Measurements from ENCODE around the gene ARSB. TPM values are rescaled to one million over a fixed set of nuclear protein-coding genes. Genes with fewer than 3 reads are reported as not detected.
"Not testable (repeated sequence)": the region's sequence is repeated elsewhere in the genome, so short reads cannot be mapped to it uniquely, and the experiment has no call there.

Gene ARSB
- total RNA-seq, 4 donors from 2014 or later: 4.2 to 10.7 (median 7.3) TPM

GRCh38 chr5:78881884-78882283 lies 103.2 kb downstream of the ARSB start:
- H3K4me3 ChIP-seq: no peak overlapping the region
- H3K27me3 ChIP-seq: no peaks in the 10 kb centered on the region
- TF ChIP-seq POLR2A (IDR thresholded peaks at IDR 0.05): no peak
- no peak for TF ChIP-seq CTCF (IDR thresholded peaks at IDR 0.05)
- H3K36me3 ChIP-seq: no peaks in the 10 kb centered on the region
- no peak for DNase-seq
- H3K27ac ChIP-seq: no peak overlapping the region
- H3K9me3 ChIP-seq: no peaks in the 10 kb centered on the region
- H3K4me1 ChIP-seq: no peaks in the 10 kb centered on the region

GRCh38 chr5:78879516-78879915 lies 105.6 kb downstream of the ARSB start:
- no peaks in the 10 kb centered on the region for H3K27me3 ChIP-seq
- no peak overlapping the region for H3K4me3 ChIP-seq
- DNase-seq: no peak
- no peaks in the 10 kb centered on the region for H3K9me3 ChIP-seq
- no peak for TF ChIP-seq POLR2A (IDR thresholded peaks at IDR 0.05)
- no peak for TF ChIP-seq CTCF (IDR thresholded peaks at IDR 0.05)
- H3K36me3 ChIP-seq: no peaks in the 10 kb centered on the region
- H3K4me1 ChIP-seq: no peaks in the 10 kb centered on the region
- H3K27ac ChIP-seq: no peak overlapping the region

DNA sequence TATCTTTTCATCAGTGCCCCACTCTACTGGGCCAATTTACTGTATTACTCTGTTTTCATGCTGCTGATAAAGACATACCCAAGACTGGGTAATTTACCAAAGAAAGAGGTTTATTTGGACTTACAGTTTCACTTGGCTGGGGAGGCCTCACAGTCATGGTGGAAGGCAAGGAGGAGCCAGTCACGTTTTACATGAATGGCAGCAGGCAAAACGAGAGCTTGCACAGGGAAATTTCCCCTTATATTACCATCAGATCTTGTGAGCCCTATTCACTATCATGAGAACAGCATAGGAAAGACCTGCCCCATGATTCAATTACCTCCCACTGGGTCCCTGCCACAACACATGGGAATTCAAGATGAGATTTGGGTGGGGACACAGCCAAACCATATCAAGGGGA lies 119.0 kb downstream of the ARSB start:
- H3K27me3 ChIP-seq, DNase-seq, H3K4me3 ChIP-seq, H3K4me1 ChIP-seq, H3K27ac ChIP-seq, H3K9me3 ChIP-seq, H3K36me3 ChIP-seq: not testable (repeated sequence)

DNA sequence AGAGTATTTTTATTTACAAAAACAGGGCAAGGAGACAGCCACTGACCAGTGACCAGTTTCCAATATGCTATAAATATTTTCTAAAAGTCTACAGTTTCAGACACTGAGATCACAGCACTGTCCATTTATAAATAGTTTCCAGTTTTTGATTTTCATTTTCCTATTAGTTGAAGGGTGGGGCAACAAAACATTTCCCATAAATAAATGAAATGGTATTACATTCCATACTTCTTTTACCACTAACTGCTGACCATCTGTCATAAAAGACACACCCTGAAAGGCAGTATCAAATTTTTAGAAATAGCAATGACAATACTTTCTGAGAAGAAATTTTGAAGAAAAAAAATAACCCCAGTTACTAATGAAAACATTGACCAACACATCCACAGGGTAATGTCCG lies 126.7 kb downstream of the ARSB start:
- no peak for TF ChIP-seq POLR2A (IDR thresholded peaks at IDR 0.05)
- no peak for TF ChIP-seq CTCF (IDR thresholded peaks at IDR 0.05)
- Histone ChIP-seq H3K27ac (no peak overlapping the region), H3K9me3 (no peaks in the 10 kb centered on the region), H3K36me3 (no peaks in the 10 kb centered on the region), H3K4me3 (no peak overlapping the region), H3K27me3 (no peaks in the 10 kb centered on the region), H3K4me1 (no peaks in the 10 kb centered on the region)
- DNase-seq: no peak

- H3K36me3 ChIP-seq: no peaks in the 10 kb centered on the region
- no peak overlapping the region for H3K4me3 ChIP-seq
- no peaks in the 10 kb centered on the region for H3K9me3 ChIP-seq
- no peaks in the 10 kb centered on the region for H3K4me1 ChIP-seq
- H3K27me3 ChIP-seq: no peaks in the 10 kb centered on the region
- no peak for DNase-seq
- H3K27ac ChIP-seq: no peak overlapping the region
- no peak for TF ChIP-seq POLR2A (IDR thresholded peaks at IDR 0.05)
- TF ChIP-seq CTCF (IDR thresholded peaks at IDR 0.05): no peak
These were observed 130.1 kb downstream of the ARSB start for GRCh38 chr5:78855026-78855425.

DNA sequence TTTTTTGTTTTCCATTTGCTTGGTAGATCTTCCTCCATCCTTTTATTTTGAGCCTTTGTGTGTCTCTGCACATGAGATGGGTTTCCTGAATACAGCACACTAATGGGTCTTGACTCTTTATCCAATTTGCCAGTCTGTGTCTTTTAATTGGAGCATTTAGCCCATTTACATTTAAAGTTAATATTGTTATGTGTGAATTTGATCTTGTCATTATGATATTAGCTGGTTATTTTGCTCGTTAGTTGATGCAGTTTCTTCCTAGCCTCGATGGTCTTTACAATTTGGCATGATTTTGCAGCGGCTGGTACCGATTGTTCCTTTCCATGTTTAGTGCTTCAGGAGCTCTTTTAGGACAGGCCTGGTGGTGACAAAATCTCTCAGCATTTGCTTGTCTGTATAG lies 133.2 kb downstream of the ARSB start:
- not testable (repeated sequence) for H3K9me3 ChIP-seq, H3K27ac ChIP-seq, DNase-seq, H3K4me3 ChIP-seq, H3K4me1 ChIP-seq, H3K36me3 ChIP-seq, H3K27me3 ChIP-seq

DNA sequence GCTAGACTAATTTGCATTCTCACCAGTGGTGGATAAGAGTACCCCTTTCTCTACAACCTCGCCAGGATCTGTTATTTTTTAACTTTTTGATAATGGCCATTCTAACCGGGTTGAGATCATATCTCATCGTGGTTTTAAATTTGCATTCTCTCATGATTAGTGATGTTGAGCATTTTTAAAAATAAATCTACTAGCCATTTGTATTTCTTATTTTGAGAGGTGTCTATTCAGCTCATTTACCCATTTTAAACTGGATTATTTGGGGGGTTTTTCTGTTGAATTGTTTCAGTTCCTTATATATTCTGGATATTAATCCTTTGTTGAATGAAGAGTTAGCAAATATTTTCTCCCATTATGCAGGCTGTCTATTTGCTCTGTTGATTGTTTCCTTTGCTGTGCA lies 139.6 kb downstream of the ARSB start:
- H3K4me3 ChIP-seq: no peak overlapping the region
- TF ChIP-seq CTCF (IDR thresholded peaks at IDR 0.05) (no peak), POLR2A (IDR thresholded peaks at IDR 0.05) (no peak)
- no peak for DNase-seq
- H3K27me3 ChIP-seq: no peaks in the 10 kb centered on the region
- H3K27ac ChIP-seq: no peak overlapping the region
- H3K36me3 ChIP-seq: no peaks in the 10 kb centered on the region
- H3K4me1 ChIP-seq: no peaks in the 10 kb centered on the region
- H3K9me3 ChIP-seq: no peaks in the 10 kb centered on the region
